Epithelial cell of prostate (primary cell): ENCODE data around the gene DSCAML1.

Experiments
- DNase-seq: peaks from one replicate; pipeline ENCODE4 v3.0.0-alpha.2; 2011; ENCODE audit warnings: low read depth, low spot score
- H3K27ac ChIP-seq: fragments of 450-650 bp; 2 replicates; pipeline ENCODE4 v1.5.1; 2017; ENCODE audit warnings: mild to moderate bottlenecking

Gene DSCAML1

DNA sequence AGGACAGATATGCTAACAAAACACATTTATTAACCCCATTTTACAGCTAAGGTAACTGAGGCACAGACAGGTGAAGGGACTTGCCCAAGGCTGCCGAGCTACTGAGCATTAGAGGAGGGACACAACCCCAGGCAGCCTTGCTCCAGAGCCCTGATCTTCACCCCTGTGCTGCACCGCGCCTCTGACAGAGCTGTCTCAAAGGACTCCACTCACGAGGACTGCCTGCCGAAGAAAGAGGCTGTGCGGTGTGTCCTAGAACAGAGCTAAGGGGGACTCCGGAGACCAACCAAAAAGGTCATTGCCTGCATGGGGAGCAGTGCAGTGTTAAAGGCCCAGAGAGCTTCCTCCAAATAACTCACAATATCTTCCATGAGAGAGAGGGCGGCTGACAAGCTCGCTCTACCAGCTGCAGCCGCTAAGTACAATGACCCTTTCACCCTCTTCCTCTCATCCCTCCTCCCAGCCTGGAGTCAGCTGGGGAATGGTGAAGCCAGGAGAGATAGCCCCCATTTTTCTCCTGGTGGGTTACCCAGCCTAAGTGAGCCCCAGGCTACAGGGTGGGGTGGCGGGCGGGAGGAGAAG lies 119.2 kb downstream of the DSCAML1 start:
- no peak overlapping the region for H3K27ac ChIP-seq
- DNase-seq, result no peak

DNA sequence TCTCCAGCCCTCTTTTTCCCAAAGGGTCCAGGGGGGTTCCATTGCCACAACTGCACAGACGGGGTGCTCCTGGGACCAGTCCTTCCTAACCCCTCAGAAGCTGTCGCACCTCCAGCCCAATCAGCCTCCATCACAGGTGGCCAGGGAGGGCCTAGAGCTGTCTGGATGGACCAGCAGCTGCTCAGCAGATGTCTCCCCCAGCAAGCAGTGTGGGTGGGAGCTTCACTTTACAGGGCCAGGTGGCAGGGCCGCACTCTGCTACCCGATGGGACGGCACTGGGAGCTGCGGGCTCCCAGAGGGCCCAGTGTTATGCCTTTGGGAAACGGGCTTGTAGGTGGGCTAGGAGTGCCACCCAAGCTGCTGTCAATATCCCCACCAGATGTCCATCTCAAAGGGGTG lies 120.5 kb downstream of the DSCAML1 start:
- no peak overlapping the region for H3K27ac ChIP-seq
- DNase-seq, result no peak

DNA sequence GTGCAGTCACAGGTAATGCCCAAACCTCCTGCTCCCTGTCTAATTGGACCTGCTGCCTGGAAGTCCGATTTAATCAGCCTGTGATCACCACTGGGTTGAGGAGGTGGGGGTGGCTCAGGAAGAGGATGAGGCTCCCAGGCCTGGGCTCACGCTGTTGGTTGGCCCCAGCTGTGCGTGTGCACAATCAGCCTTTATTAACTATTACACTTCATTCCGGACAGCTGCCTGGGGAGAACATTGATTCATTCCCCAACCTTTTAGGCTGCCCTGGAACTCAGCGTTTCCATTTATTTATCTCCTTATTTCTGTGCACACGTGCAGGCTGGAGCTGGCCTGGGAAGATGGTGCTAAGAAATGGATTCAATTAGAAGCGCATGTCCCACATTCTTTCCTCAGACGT lies 123.4 kb downstream of the DSCAML1 start:
- DNase-seq, result no peak
- no peak overlapping the region for H3K27ac ChIP-seq

DNA sequence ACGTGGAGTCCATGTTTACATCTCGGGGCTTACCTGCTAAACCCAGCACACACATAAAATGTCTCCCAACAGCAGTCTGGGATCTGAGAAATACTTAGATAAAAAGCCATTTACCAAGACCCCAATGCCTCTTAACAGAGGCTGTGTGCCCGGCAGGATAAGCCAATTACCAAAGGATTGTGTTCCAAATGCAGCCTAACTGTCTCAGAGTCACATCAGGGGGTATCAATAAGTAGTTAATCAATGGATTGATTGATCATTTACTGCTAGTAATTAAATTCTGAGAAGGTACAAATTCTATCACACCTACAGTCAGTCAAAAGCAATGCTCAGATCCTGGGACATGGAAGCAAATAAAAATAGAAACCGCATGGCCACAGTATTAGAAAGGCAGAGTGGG lies 125.6 kb downstream of the DSCAML1 start:
- no peak overlapping the region for H3K27ac ChIP-seq
- DNase-seq, result no peak

DNA sequence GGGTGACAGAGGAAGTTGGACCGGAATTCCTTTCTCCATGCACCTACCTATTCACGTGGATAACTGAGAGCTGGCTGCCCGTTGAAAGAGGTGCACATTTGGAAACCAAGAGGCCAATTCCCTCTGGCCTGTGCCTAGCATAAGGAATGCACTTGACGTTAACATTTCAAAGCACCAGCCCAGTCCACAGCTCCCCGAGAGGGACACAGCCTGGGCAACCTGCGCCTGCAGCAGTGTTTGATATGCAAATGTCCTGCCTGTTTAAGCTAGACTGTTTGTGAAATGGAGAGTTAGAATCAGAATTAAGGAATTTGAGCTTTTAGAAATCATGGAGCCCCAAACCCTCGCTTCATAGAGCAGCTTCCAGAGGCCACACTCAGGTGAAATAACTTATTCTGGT lies 126.1 kb downstream of the DSCAML1 start:
- no peak overlapping the region for H3K27ac ChIP-seq
- DNase-seq, result no peak

DNA sequence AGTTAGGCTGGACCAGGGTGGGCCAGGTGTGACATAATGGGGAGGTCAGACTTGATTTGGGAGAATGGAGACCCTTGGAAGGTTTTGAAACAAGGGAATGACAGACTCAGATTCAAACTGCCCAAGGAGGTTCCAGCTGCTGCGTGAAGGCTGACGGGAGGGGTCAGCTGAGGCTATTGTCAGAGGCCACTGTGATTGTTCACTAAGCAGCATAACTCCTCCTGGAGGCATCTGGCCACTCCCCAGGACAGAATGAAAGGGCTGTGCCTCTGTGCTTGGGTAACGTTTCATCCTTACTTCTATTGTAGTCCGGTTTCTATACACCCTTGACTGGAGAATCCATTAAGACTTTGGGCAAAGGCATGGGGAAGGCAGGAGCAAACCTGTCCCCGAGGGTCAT lies 126.6 kb downstream of the DSCAML1 start:
- no peak for DNase-seq
- no peak overlapping the region for H3K27ac ChIP-seq

DNA sequence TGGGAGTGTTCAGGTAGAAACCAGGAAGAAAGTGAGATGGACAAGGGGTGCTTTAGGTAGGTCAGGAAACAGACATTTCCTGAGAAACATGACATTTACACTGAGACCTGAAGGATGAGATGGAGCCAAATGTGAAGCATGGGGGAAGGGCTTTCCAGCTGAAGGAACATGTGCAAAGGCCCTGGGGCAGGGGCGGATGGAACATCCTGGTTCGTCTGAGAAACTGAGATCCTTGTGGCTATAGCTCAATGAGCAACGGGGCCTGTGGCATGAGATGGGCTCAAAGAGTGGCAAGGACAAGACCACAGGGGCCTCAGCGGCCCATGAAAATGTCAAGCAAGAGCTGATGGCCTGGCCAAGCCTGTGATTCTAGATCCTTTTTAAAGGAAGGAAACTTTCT lies 127.4 kb downstream of the DSCAML1 start:
- no peak for DNase-seq
- no peak overlapping the region for H3K27ac ChIP-seq

DNA sequence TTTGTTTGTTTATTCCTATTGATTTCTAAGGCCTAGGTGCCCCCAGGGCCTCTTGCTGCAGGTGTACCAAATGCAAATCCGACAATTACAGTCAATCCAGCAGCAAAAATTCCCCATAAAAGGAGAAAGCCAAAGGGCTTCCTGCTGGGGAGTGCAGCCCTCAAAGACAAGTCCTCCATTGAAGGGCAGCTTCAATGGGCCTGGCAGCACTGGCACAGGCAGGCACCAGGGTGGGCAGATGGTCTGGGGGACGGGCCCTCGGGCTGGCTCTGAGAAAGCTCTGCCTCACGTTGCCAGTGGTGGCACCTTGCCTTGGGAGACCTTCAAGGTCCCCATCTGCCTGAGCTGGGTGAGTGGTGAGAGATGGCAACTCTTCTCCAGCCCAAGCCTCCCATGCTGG lies 128.0 kb downstream of the DSCAML1 start:
- H3K27ac ChIP-seq, result no peak overlapping the region
- no peak for DNase-seq

DNA sequence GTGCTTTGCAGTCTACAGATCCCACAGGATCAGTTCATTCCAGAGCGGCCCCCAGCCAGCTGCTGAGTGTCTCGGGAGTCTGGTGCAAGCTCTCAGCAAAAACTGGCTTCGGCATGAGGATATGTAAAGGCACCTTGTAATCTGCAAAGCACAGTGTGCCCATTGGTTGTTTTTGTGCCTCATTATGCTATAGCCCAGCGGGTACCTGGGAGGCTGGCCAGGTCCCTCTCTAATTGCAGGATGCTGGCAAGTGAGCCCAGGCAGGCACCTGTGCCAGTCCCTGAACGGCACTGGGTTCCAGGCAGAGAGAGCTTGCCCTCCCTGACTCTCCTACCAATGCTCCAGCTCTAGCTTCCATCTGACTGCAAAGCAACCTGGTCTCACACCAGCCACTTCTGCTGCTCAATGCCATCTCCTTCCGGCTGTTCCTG lies 128.7 kb downstream of the DSCAML1 start:
- no peak for DNase-seq
- no peak overlapping the region for H3K27ac ChIP-seq

DNA sequence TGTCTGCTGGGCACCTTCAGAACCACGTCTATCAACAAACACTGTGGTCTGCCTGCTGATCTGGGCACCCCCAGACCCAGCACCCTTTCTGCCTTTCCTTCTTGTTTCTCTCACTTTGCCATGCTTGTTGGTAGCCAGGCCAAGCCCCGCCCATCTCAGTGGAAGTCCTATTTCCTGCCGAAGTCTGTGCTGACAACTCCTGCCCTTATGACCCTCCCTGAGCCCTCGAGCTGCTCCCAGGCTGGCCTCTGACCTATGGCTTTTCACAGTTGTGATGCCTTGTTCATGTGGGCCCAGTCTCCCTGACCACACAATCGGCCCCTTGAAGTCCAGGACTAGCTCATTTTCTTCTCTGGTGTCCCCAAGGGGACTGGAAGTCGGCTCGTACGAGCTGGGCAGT lies 132.1 kb downstream of the DSCAML1 start:
- no peak overlapping the region for H3K27ac ChIP-seq
- no peak for DNase-seq

DNA sequence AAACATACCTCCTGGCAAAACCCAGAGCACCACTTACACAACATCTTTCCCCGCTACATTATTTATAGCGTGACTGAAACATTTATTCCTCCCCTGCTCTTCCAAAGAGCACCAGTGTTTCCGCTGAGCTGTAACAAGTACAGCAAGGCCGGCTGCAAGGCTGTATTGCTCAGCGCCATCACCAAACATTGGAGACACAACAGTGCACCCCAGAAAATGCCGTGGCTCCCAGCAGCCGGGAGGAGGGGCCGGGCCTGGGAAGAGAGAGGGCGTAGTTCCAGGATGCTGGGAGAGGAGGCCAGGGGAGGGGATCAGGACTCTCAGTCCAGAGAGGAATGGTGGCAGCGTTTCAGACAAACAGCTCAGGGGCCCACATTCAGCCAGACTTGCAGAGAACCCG lies 133.2 kb downstream of the DSCAML1 start:
- no peak overlapping the region for H3K27ac ChIP-seq
- DNase-seq, result no peak

DNA sequence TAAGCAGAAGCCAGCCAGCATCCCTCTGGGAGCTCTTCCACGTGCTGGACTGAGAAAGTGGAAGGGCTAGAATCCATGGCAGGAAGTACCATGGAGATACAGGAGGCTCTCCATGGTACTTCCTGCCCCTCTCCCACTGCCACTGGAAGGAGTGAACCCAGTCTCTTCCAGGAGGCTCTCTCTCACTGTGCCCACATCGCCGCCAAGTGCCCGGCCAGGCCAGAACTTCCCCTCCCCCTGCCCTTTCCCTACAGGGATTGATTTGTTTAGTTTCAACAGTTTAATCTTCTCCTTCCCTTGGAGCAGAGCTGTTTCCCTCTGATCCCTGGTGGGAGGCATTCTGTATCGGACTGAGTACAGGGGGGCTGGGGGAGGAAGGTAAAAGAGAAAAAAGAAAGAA lies 133.6 kb downstream of the DSCAML1 start:
- no peak for DNase-seq
- no peak overlapping the region for H3K27ac ChIP-seq

DNA sequence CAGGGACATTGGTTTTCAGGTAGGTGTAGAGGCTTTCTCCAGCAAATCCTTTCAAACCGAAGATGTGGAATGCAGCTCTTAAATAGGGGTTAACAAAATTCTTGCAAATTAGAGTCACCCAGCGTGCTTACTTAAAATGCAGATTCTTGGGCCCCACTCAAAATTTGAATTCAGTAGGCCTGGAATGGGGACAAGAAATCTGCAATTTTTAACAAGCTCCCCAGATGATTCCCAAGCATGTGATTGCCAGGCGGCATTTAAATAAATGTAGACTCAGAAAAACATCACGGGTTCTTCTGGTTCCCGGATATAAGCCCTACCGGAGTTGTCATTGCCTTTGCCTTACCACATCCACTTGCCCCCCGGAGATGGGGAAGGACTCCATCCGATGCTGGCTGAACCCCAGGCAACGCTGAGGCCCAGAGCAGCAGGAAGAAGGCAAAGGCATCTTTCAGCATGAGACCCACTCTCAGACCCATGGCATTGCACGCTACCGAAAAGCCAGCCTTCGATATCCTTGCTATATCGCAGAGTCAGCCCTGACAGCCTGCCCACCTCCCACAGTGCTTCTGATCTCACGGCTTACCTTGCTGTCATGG lies 134.2 kb downstream of the DSCAML1 start:
- DNase-seq, result no peak
- H3K27ac ChIP-seq, result no peak overlapping the region

DNA sequence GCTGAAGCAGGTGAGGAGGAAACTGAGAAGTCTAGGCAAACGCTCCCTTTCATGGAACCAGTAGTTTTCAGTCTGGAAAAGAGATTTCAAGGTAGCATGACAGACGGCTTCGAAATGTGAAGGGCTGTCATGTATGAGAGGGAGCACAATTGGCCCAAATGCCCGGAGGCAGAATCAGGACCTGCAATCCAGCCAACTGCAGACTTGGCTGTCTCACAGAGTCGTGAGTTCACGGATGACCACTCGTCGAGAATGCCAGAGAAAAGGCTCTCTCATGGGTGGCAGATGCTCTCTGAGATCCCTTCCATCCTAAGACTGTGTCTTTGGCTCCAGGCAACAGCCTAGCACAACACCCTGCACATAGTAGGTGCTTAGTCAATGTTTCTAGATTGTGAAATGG lies 134.8 kb downstream of the DSCAML1 start:
- no peak overlapping the region for H3K27ac ChIP-seq
- DNase-seq, result no peak

DNA sequence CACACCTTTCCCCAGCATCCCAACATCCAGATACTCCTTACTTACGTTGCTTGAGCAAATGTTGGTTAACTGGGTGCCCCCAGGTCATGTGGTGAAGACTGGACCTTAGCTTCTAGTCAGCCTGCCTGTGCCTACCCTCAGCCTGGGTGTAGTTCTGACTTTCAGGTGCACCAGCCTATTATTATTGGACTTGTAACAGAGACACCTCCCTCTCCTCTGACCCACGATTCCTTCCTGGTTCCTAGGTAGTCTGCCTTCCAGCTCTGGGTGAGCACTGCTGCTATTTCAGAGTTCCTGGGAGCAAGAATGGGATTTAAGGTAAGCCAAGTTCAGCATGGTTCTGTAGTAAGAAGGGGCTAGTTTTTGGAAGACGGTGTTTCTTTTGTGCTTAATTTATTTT lies 138.2 kb downstream of the DSCAML1 start:
- no peak overlapping the region for H3K27ac ChIP-seq
- no peak for DNase-seq

DNA sequence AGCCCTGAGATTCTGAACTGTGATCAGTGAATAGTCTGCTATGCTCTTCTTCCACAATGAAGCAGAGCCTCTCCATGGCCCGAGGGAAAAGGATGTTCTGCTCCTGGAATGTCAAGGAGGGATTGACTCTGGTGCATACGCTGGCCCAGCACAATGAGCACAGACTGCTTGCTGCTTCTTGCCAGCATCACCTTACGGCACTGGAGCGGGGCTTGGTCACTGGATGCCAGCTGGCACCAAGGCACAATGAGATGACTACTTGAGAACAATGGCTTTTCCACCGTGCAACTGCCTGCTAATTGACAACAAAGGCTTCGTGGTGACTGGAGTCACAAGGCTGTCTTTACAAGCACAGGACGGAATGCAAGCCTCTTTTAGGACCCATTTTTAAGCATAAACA lies 139.2 kb downstream of the DSCAML1 start:
- no peak overlapping the region for H3K27ac ChIP-seq

DNA sequence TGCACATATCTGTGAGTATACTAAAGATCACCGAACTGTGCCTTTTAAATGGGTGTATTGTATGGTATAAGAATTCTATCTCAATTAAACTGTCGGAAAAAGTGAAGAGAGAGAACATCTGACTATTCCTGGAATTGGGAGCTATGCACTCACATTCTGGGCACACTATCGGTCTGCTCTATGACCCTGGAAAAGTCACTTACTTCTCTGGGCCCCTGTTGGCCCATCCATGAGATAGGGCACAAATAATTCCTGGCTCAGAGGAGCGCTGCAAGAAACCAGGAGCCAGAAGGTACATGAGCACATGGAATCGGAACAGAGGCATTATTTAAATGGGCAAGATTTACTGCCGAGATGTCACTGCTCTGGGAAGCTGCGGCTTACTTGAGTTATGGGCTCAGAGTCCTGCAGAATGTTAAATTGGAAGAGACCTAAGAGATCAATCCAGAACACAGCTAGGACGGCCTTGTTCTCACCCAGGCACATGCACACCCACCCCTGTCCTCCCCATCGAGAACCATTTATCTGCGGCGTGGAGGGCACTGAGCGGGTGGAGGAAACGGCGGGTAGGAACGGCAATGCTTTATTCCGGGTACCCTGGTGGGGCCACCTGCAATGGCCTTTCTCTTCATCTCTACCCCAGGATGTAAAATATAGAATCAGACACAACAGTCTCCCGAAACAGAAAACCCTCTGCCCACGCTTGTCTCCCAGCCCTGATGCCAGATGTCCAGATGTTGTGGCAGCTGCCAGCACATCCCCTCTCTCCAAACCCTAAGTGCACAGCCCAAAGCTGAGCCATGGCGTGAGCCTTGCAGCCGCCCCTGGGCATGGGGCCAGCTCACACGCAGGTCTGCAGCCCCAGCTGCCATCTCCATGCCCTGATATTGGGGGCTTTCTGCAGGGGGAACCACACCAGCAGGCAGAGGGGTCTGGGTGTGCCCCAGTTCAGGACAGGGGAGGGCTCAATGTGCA lies 142.4 kb downstream of the DSCAML1 start:
- no peak for DNase-seq

More for the DNA sequence above, 139.2 kb downstream of the DSCAML1 start:
- DNase-seq, result no peak

DNA sequence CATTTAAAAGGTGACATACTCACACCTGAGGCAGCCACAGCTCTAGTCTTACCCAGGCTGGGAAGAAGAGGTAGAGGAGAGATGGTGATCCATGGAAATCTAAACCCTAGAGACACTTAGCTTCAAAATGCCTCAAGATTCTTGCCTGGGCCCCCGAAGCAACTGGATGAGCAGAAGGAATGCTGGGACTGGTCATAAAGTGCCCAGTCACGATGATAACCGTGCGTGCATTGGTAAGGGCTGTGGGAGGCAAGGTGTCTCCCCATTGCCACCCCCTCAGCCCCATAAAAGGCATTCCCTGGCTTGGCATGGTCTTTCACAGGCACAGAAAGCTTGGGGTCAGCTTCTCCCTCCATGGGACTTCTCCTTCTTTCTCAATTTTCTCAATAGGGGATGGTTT lies 144.5 kb downstream of the DSCAML1 start:
- no peak for DNase-seq
- H3K27ac ChIP-seq, result no peak overlapping the region

More for the DNA sequence above, 142.4 kb downstream of the DSCAML1 start:
- no peak overlapping the region for H3K27ac ChIP-seq

DNA sequence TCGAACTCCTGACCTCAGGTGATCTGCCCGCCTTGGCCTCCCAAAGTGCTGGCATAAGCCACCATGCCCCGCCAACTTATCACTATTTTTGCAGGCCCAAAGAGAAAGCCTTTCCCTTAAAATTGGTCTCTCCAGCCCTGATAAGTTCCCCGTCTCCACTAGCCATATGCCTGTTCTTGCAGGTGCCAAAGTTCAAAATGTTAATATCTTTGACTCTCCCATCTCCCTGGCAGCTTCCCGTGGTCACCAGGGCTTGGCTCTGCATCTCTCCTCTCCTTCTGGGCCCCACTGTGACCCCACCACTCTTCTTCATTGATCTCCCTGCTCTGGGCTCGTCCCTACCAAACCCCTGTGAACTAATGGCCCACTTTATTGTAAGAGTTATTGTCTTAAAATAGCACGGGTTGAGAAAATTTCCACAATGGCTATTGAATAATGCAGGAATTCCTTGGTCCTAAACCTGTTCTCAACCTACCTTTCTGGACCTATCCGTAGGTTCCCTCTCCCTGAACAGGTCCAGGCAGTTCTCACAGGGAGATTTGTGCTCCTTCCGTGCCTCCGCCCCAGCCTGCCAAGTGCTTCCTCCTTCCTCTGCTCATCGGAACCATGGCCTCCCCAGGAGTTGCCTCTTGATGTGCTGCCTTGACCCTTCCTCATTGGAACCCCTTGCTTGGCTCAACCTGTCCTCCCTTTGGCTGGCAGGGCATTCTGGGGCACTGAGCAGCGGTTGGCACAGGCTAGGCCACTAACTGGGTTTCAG lies 147.5 kb downstream of the DSCAML1 start:
- no peak overlapping the region for H3K27ac ChIP-seq
- no peak for DNase-seq

DNA sequence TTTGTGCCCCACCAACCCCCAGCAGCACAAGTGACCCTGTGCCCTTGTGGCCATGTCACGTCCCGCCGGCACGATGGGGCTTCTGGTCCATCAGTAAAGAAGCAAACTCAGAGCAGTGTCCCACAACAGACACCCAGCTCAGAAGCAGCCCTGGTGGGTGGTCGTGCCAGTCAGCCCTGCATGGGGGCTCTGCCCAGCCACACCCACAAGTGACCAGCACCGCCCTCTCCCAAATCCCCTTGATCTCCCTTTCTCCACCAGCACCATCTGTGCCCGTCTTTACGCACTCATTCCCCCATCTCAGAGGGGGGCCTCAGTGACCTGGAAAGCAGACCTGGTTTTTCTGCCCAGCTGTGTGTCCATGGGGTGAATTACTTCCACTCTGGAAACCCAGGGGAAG lies 149.1 kb downstream of the DSCAML1 start:
- no peak overlapping the region for H3K27ac ChIP-seq
- no peak for DNase-seq

DNA sequence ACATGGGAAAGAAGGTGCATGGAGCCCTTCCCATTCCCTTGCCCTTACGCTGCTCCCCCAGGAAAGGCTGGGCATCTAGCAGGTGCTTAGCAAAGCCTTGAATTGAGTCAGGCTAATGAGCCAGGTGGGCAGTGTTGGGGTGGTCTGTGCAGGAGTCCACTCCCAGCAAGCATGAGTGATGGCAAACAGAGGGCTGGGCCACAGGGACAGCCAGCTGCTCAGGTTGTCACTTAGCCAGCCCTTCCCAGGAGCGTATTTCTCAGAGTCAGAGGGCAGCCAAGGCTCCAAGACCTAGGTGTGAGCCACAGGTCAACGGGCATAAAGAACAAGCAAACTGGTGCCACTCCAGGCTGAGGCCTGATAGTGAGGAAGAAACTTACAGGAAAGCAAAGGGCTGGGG lies 149.8 kb downstream of the DSCAML1 start:
- no peak for DNase-seq

More for the DNA sequence above, 149.8 kb downstream of the DSCAML1 start:
- no peak overlapping the region for H3K27ac ChIP-seq
